Astrocyte of the spinal cord (primary cell): ENCODE results near the gene IFIT1.
A peak's percentile ranks its signal among the peaks of the same experiment; 100 is the strongest.

ENCODE experiments used
- DNase-seq: peaks from one replicate; pipeline ENCODE4 v3.0.0; 2011; ENCODE audit warnings: low read depth, low spot score
- H3K4me3 ChIP-seq: 2 replicates; pipeline ENCODE4 v1.5.1; 2011; ENCODE audit warnings: low read depth, mild to moderate bottlenecking, low read length, moderate library complexity
- in situ Hi-C: cut with HindIII; loops from 2 replicates; pipeline ENCODE4 v1.10.0; 2017; ENCODE audit warnings: low sequenced_read_pairs
- TF ChIP-seq, protein P1 (sequence below): IDR thresholded peaks from 2 replicates; pipeline ENCODE4 v1.5.1; 2012; ENCODE audit warnings: low read depth, mild to moderate bottlenecking, low read length, inconsistent platforms

The IFIT1 gene

GRCh38 chr10:89425000-89425399 lies 32.6 kb downstream of the IFIT1 start:
- TF ChIP-seq, protein P1, sequence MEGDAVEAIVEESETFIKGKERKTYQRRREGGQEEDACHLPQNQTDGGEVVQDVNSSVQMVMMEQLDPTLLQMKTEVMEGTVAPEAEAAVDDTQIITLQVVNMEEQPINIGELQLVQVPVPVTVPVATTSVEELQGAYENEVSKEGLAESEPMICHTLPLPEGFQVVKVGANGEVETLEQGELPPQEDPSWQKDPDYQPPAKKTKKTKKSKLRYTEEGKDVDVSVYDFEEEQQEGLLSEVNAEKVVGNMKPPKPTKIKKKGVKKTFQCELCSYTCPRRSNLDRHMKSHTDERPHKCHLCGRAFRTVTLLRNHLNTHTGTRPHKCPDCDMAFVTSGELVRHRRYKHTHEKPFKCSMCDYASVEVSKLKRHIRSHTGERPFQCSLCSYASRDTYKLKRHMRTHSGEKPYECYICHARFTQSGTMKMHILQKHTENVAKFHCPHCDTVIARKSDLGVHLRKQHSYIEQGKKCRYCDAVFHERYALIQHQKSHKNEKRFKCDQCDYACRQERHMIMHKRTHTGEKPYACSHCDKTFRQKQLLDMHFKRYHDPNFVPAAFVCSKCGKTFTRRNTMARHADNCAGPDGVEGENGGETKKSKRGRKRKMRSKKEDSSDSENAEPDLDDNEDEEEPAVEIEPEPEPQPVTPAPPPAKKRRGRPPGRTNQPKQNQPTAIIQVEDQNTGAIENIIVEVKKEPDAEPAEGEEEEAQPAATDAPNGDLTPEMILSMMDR: no peak
- H3K4me3 ChIP-seq: no peak overlapping the region
- DNase-seq: no peak
- in situ Hi-C loops: no loop called here

DNA sequence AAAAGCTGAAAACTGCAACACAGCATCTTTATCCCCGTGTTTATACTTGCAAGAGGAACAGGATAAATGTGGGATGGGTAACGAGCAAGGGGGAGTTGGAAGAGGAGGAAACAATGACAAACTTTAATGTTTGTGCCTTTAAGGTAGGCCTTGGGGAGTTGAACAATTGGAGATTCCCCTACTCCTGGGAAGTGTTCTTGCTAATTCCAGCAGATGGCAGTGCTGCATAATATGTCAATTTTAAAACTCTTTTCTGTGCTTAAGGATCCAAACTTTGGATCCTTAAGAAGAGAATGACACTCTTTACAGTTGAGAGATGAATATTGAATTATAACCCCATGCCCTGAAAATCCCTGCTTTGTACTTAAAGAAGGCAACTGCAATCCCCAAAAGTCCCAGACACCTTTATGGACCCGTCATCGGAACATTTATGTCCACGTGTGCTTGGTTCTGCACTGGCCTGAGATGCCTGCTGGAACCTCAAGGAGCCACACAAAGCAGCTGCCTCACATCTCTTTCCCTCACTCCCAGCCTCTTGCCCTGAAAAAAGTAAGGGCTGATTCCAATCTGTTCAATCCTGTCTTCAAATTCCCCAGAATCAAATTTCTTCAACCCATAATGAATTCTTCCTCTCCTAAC lies 33.9 kb downstream of the IFIT1 start:
- DNase-seq: peak; percentile 85
- no peak overlapping the region for H3K4me3 ChIP-seq
- TF ChIP-seq, protein P1: peak; percentile 74
- in situ Hi-C loops: no loop called here

GRCh38 chr10:89427629-89428028 lies 35.2 kb downstream of the IFIT1 start:
- no peak overlapping the region for H3K4me3 ChIP-seq
- TF ChIP-seq, protein P1: no peak
- DNase-seq: peak; percentile 86
- in situ Hi-C loops: no loop called here

GRCh38 chr10:89428877-89429276 lies 36.5 kb downstream of the IFIT1 start:
- TF ChIP-seq, protein P1: no peak
- in situ Hi-C loops: no loop called here
- no peak overlapping the region for H3K4me3 ChIP-seq
- no peak for DNase-seq

DNA sequence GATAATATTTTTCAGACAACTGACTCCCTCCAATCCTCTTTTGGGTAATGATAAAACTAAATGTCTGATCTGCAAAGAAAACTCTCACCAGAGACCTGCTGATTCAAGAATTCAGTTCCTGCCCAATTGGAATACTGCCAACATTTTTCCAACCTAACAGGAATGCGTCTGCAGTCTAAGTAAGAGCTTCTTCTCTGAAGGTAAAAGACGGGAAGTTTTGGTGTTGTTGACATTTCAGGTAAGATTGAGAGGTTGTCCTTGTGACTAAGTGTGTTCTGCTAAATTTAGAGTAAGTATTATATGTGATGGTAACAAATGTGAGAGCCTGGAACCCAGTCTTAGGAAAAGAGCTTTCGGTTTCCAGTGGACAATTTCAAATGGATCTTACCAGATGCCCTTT lies 39.6 kb downstream of the IFIT1 start:
- no peak overlapping the region for H3K4me3 ChIP-seq
- peak; percentile 81 for DNase-seq
- in situ Hi-C loops: no loop called here
- TF ChIP-seq, protein P1: no peak

- TF ChIP-seq, protein P1: no peak
- H3K4me3 ChIP-seq: no peak overlapping the region
- no peak for DNase-seq
- in situ Hi-C loops: no loop called here
Observed at GRCh38 chr10:89438525-89438924, 46.1 kb downstream of the IFIT1 start.
